NCI-H526 treated with DMSO at 0.1 percent for 48 hours (cell line): Measurements from ENCODE around the gene DCAF15.

Experiments used
- DNase-seq: peaks from one replicate; lab custom pipeline; 2025; lab: John Stamatoyannopoulos, UW

DCAF15 gene

DNA sequence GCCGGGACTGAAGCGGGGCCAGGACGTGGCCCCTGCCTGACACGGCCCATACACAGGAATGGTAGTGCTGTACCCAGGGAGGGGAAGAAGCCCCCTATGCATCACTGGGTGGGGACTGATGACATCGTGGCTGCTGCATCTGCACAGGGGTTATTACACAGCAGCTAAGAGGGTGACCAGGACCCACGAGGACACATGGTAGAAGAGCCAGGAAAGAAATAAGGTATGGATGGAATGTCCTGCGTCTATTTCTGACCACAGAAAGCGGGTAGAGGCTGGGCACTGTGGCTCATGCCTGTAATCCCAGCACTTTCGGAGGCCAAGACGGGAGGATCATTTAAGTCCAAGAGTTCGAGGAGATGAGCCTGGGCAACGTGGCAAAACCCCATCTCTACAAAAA is 24.1 kb downstream of the DCAF15 start:
- DNase-seq, result no peak

DNA sequence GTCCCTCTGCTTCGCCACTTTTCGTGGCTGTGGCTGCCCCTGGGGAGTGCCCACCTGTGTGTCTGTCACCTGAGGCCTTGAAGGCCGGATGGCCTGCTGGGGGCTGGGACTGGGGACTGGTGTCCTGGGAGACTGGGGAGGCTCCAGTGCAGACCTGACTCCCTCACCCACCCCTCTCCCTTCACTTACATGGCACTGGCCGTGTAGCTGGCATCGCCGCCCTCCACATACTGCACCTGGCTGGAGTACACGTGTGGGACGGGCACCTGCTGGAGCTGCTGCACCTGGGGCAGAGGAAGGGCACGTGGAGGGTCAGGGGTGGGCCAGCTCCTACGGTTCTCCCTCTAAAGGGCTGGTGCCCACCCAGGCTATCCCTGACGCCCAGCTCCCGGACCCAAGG is 25.5 kb downstream of the DCAF15 start:
- DNase-seq, result no peak

- peak; percentile 52 for DNase-seq
Measured at GRCh38 chr19:13978351-13979243, 26.3 kb downstream of the DCAF15 start.

GRCh38 chr19:13979244-13979615 is 26.9 kb downstream of the DCAF15 start:
- DNase-seq, result no peak

GRCh38 chr19:13979686-13980085 is 27.4 kb downstream of the DCAF15 start:
- no peak for DNase-seq

- no peak for DNase-seq
Measured at GRCh38 chr19:13980340-13980739, 28.0 kb downstream of the DCAF15 start.

DNA sequence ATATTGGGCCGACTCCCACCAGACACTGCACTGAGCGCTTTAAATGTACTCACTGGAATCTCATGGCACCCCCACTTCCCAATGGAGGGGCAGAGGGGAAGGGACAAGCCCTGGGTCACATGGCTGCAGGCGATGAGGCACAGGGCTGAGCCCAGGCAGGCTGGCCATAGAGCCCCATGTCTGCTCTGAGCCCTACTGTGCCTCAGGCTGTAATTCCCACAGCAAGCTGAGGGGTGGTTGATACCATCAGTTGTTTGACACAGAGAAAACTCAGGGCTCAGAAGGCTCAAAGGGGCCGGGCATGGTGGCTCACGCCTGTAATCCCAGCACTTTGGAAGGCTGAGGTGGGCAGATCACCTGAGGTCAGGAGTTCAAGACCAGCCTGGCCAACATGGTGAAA is 28.7 kb downstream of the DCAF15 start:
- no peak for DNase-seq

GRCh38 chr19:13981467-13981866 is 29.2 kb downstream of the DCAF15 start:
- no peak for DNase-seq

DNA sequence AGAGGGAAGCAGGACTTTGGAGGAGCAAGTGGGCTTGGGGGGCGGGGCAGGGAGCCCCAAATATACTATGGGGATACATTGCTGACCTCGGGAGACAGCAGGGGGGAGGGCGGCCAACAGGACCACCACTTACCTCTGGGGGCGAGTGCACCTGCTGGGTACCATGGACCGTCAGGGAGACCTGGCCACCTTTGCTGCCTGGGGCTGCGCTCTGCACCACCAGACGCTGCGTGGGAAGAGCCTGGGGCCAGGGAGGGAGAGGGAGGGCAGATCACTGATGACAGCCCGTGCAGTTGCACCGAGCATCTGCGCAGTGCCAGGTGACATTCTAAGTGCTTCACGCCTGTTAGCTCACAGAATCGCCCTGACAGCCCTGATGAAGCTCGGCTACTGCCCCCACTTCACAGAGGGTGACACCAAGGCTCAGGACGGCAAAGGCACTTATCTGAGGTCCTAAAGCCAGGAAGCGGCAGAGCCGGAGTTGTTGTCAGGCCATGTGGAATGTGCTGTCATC is 29.7 kb downstream of the DCAF15 start:
- DNase-seq, result no peak

DNA sequence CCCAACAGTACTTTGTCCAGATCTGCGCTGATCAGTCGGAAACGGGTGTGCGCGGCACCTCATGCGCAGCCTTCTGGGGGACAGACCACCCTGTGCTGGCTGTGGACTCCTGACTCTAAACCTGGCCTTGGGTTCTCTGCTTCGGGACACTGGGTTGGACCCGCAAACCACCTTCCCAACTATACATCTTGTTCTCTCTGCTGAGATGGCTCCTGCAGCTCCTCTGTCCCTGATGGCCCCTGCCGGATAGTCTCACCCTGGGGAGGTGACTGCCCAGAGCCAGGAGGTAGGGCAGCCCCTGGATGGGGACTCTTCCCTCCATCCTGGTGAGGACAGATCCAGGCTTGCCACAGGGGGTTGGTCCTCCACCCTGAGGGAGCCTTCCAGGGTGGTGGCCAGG is 30.5 kb downstream of the DCAF15 start:
- DNase-seq, result no peak

DNA sequence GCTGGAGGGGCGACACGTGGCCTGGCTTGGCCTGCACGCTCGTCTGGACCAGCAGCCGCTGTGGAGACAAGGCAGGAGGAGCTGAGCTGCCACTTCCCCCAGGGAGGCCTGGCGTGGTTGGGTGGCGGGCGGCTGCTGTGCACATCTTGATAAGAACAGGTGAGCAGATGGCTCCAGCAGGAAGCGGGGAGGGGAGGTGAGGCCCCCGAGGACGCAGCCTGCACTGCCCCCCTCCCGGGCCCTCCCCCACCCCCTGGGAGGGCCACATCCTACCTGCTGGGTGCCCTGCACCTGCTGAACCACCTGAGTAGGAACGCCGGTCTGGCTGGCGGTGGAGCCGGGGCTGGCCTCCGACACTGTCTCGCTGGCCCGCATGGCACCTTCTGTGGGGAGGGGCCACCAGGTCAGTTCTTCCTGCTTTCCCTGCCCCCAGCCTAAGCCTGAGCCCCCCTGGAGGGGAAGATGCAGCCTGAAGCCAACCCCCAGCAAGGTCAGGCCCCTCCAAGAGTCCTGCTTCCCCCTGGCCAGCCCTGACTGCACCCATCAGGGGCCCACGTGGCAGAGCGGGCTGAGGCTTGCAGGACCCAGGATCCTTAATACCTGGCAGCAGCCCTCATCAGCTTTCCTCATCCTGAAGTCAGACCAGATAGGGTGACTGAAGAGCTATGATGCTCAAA is 31.0 kb downstream of the DCAF15 start:
- DNase-seq, result peak; percentile 14

DNA sequence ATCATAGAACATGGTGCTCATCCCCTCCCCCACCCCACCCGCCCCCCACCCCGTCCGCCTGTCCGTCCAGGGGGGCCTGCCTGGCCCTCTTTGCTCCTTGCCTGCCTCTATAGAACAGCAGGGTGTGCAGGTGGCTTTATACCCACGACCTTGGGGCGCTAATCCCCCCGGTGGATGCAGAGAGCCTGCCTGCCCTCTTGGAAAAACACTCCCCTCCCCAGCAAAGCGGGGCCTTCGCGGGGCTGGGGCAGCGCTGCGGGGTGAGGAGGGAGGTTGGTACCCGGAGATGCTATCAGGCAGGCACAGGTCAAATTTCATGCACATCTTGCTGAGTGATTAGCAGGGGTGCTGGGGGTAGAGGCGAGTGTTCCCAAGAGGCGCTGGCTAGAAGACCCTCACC is 31.9 kb downstream of the DCAF15 start:
- no peak for DNase-seq

DNA sequence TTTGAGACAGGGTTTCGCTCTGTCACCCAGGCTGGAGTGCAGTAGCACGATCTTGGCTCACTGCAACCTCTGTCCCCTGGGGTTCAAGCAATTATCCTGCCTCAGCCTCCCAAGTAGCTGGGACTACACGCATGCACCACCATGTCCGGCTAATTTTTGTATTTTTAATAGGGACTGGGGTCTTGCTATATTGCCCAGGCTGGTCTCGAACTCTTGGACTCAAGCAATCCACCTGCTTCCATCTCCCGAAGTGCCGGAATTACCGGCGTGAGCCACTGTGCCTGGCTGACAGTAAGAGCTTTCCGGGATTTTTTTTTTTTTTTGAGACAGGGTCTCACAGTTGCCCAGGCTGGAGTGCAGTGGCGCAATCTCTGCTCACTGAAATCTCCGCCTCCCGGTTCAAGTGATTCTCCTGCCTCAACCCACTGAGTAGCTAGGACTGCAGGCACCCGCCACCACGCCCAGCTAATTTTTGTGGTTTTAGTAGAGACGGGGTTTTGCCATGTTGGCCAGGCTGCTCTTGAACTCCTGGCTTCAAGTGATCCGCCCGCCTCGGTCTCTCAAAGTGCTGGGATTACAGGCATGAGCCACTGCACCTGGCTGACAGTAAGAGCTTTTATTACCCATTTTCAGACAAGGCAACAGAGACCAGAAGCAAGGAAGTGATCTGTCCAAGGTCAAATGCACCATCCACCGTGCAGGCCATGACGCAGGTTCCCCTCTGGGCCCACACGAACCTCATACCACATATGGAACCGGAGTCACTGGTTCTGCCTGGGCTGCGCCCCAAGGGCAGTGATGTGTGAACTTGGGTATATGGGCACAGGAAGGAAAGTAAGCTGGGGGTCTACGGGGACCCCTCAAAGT is 32.8 kb downstream of the DCAF15 start:
- DNase-seq, result no peak

GRCh38 chr19:13985771-13986347 is 33.5 kb downstream of the DCAF15 start:
- DNase-seq, result no peak

- peak; percentile 5 for DNase-seq
Measured at GRCh38 chr19:13986348-13986904, 34.1 kb downstream of the DCAF15 start.

- DNase-seq, result no peak
Measured at GRCh38 chr19:13987101-13987890, 35.0 kb downstream of the DCAF15 start.

DNA sequence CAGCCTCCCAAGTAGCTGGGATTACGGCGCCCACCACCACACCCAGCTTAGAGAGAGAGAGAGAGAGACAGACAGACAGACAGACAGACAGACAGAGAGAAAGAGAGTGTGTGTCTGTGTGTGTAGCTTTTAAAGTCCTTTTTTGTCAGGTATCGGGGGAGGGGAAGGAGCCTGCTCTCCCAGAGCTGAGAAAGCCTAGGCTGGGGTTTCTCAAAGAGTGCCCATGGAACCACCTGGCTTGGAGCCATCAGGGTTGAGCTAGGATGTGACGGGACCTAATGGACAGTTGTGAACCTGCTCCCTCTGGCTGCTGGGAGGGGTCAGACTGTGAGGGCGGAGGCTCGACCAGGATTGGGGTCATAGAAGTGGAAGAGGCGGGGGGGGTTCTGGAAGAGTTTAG is 37.2 kb downstream of the DCAF15 start:
- DNase-seq, result no peak

- DNase-seq, result no peak
Measured at GRCh38 chr19:13990085-13990484, 37.8 kb downstream of the DCAF15 start.

- DNase-seq, result no peak
Measured at GRCh38 chr19:13992025-13992424, 39.7 kb downstream of the DCAF15 start.

- no peak for DNase-seq
Measured at GRCh38 chr19:13993590-13994300, 41.4 kb downstream of the DCAF15 start.
